ACC112 (cell line): ENCODE results near the gene BSX.

Experiments
- H2AFZ ChIP-seq: fragments of 200-600 bp; sonication (generic); one replicate; pipeline ENCODE4 v1.6.0; 2017; ENCODE audit warnings: antibody characterized with exemption, low read length; ENCODE audit not compliant: unreplicated experiment
- H3K27ac ChIP-seq: fragments of 200-600 bp; sonication (generic); 2 replicates; pipeline ENCODE4 v1.5.1; 2014; ENCODE audit warnings: low read depth, mild to moderate bottlenecking, antibody characterized with exemption, low read length, moderate library complexity
- H3K27me3 ChIP-seq: fragments of 200-600 bp; sonication (generic); 2 replicates; pipeline ENCODE4 v1.6.1; 2014; ENCODE audit warnings: mild to moderate bottlenecking, antibody characterized with exemption, low read length, moderate library complexity, mixed read lengths; ENCODE audit not compliant: insufficient read depth
- H3K36me3 ChIP-seq: fragments of 200-600 bp; sonication (generic); 2 replicates; pipeline ENCODE4 v1.6.1; 2016; ENCODE audit warnings: mild to moderate bottlenecking, antibody characterized with exemption, low read length, moderate library complexity, mixed read lengths; ENCODE audit not compliant: insufficient read depth
- H3K4me1 ChIP-seq: fragments of 200-600 bp; sonication (generic); one replicate; pipeline ENCODE4 v1.6.1; 2016; ENCODE audit warnings: low read length, mixed read lengths; ENCODE audit not compliant: insufficient read depth, unreplicated experiment, control insufficient read depth
- H3K4me3 ChIP-seq: fragments of 200-600 bp; sonication (generic); 2 replicates; pipeline ENCODE4 v1.5.1; 2014; ENCODE audit warnings: mild to moderate bottlenecking, low read depth, low read length
- H3K79me2 ChIP-seq: fragments of 200-600 bp; sonication (generic); one replicate; pipeline ENCODE4 v1.6.0; 2016; ENCODE audit warnings: low read length; ENCODE audit not compliant: control insufficient read depth, unreplicated experiment, insufficient read depth

Gene BSX

DNA sequence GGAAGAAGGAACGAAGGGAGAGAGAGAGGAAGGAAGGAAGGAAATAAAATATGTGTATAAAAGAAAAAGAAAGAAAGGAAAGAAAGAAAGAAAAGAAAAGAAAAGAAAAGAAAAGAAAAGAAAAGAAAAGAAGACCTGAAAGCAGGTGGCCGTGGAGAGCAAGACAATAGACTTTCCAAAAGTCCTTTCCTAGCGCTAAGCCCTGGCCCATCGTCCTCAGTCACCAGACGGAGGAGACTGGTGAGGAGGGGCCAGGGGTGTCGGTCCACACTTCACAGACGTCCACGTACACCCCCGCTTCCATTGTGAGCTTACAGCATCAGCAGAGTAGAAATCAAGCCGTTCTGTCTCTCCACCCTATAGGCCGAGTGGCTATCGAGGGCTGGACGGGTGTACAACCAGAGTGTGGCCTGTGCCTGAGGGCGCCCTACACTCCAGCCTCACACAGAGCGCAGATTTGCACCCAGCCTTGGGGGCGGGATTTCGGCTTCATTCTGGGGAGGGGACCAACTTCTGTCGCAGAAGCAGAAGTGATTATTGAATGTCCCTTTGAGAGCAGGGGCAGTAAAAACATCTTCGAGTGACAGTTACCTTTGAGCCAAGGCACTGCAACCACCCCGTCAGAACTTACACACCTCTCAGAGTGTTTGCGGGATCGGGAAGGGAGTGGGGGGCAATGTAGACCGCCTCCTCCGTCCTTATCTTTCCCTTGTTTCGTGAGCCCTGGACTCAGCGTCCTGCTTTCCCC lies 2.0 kb upstream of the BSX start:
- Histone ChIP-seq H3K4me3 (peak overlapping the region; percentile 82), H3K27me3 (peaks cover 81% of the 10 kb centered on the region)

DNA sequence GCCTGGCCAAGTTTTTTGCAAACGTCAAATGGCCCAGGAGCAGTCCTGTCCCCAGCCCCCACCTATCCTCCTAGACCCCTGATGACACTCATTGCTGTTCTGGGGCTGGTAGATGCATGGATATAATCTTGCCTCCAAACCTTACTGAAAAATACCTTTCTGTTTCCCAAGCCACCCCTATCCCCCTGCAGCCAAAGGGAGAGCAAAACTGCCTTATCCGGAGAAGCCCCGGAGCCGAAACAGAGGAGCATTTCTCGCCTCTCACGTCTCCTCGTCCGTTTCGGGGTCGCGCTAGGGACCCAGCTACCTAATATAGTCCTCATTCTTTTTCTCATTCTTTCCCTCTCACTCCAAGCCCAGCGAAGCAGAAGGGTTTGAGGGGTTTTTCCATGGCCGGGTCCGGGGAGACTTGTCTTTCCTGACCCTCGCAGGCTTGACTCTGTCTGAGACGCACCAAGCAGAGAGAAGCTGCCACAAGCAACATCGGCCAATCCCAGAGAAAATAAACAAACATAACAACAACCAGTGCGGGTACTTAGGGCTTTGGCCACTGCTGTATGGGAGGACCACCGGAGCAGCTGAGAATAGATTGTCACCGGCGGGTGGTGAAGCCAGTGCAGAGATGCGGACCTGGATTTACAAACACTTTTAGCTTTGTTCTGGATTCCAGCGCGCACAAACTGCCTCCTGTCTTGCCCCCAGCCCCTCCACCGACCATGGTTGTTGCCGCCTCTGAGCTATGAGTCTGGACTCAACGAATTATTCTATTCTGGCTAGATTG lies 1.6 kb downstream of the BSX start:
- peaks cover 90% of the 10 kb centered on the region for H3K27me3 ChIP-seq
- H2AFZ ChIP-seq = no peak overlapping the region
- no peaks in the 10 kb centered on the region for H3K4me1 ChIP-seq
- no peaks in the 10 kb centered on the region for H3K79me2 ChIP-seq
- no peak overlapping the region for H3K4me3 ChIP-seq
- H3K36me3 ChIP-seq = no peaks in the 10 kb centered on the region
- no peak overlapping the region for H3K27ac ChIP-seq

More for the DNA sequence above, 2.0 kb upstream of the BSX start:
- no peaks in the 10 kb centered on the region for H3K79me2 ChIP-seq
- peak overlapping the region; percentile 57 for H2AFZ ChIP-seq
- no peak overlapping the region for H3K27ac ChIP-seq
- no peaks in the 10 kb centered on the region for H3K36me3 ChIP-seq
- H3K4me1 ChIP-seq = no peaks in the 10 kb centered on the region

DNA sequence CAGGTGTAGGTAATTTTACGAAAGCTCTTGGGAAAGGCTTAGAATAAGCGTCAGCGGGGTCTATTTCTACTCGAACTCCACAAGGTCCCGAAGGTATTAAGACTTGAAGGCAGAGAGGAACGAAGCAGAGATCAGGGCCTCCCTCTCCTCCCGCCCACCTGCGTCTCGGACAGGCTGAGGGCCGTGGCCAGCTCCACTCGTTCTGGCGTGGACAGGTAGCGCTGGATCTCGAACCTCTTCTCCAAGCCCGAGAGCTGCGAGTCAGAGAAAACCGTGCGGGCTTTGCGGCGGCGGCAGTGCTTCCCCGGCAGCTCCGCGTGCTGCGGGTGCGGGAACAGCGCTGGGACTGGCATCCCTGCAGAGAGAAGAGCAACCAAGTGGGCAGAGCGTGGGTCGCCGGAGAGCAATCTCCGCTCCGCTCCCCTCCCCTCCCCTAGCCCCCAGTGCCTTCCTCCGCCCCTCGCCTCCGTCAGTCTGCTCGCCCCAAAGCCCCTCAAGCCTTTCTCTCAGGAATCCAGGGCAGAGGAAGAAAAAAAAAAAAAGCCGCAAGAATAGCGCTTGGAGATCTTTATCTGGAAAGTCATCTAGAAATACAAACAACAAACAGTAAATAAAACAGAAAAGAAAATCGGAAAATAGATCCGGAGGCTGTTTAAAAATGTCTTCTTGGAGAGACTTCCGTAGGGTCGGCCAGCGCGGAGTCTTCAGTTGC lies 2.4 kb downstream of the BSX start:
- H3K4me3 ChIP-seq = no peak overlapping the region
- H3K36me3 ChIP-seq = no peaks in the 10 kb centered on the region
- H3K27me3 ChIP-seq = peaks cover 93% of the 10 kb centered on the region
- H3K27ac ChIP-seq = no peak overlapping the region
- no peaks in the 10 kb centered on the region for H3K79me2 ChIP-seq
- H2AFZ ChIP-seq = no peak overlapping the region
- no peaks in the 10 kb centered on the region for H3K4me1 ChIP-seq

DNA sequence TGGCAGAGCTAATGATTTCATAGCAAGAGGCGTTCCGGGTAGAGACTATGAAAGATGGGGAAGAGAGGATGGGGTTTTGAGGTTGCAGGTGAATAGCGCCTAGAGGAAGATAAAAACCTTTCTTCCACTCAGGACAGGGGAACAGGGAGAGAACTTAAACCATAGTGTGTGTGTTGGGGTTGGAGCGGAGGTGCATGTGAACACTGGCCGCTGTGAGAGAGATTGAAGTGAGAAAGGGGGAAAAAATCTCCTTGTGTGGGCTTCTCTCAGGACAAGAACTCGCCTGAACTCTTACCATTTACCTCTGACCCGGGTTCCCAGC lies 3.4 kb downstream of the BSX start:
- Histone ChIP-seq H3K4me3 (no peak overlapping the region), H3K79me2 (no peaks in the 10 kb centered on the region), H3K27ac (no peak overlapping the region), H2AFZ (no peak overlapping the region), H3K4me1 (no peaks in the 10 kb centered on the region), H3K36me3 (no peaks in the 10 kb centered on the region), H3K27me3 (peaks cover 98% of the 10 kb centered on the region)

DNA sequence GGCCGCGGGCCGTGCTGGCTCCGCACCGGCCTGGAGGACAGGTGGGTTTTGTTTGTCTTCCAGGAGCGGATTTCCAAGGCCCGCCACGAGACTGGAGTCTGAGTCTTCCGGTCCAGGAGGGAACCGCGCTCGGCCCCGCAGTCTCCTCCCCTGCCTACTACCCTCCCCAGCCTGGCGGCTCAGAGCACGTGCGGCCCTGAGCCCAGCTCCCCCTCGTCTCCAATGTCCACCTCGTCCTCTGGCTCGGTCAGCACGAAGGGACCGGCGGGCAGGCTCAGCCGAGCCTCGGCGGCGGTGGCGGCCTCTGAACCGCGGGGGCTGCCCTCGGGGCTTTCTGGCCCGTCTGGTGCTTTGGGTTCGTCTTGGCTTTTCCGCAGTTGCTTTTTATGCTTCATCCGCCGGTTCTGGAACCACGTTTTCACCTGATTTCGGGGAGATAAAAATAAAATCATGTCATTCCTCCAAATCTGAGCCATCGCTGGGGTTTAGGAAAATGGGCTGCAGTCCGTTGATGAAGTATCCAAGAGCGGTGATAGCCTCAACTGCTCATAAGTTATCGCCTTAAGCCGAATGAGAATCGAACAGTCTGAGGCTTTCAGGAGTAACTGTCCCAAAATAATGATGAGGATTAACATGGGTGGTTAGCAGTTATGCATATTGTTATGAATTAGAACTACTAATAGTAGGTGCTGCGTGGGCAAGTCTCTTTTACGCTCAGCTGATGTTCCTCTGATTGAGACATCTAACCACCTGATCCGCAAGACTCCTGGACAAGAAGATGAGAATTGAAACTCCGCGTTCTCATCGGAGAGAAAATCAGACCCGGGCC lies 4.0 kb downstream of the BSX start:
- H3K4me1 ChIP-seq = no peaks in the 10 kb centered on the region
- H2AFZ ChIP-seq = no peak overlapping the region
- H3K79me2 ChIP-seq = no peaks in the 10 kb centered on the region
- H3K4me3 ChIP-seq = peak overlapping the region; percentile 58
- H3K36me3 ChIP-seq = no peaks in the 10 kb centered on the region
- no peak overlapping the region for H3K27ac ChIP-seq
- H3K27me3 ChIP-seq = peaks cover 98% of the 10 kb centered on the region

DNA sequence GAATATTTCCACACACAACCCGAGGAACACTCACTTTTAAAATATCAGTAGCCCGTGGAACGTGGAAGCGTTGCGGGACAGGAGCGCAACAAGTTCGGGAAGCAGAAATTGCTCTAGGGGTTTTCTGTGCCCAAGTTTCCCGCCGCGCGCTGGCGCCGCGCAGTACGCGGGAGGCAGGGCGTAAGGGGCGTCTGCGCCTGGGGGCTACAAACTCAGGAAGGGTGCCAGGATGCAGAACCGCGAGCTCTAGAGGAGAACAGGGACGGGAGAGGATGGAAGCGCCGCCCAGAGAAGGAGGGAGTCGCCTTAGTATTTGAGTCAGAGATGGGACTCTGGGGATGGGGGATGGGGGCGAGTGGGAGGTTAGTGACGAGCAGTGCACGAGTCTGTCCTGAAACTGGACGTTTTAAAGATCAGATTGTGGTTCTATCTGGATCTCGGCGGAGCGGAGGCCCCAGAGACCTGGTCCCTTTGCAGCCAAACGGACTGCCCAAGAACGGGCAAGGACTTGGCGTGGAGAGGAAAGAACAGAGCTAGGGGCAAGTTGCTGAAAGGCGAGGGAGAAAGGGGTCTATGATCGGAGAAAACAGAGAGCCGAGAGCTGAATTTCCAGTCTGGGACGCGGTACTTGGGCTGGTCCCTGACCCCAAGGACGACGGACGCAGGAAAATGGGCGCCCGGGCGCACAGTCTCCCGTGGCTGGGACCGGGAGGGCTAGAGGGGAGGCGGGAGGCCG lies 4.7 kb downstream of the BSX start:
- H3K79me2 ChIP-seq = no peaks in the 10 kb centered on the region
- H3K27me3 ChIP-seq = peaks cover 95% of the 10 kb centered on the region
- peak overlapping the region; percentile 58 for H3K4me3 ChIP-seq
- no peak overlapping the region for H3K27ac ChIP-seq
- H2AFZ ChIP-seq = no peak overlapping the region
- no peaks in the 10 kb centered on the region for H3K36me3 ChIP-seq
- no peaks in the 10 kb centered on the region for H3K4me1 ChIP-seq

DNA sequence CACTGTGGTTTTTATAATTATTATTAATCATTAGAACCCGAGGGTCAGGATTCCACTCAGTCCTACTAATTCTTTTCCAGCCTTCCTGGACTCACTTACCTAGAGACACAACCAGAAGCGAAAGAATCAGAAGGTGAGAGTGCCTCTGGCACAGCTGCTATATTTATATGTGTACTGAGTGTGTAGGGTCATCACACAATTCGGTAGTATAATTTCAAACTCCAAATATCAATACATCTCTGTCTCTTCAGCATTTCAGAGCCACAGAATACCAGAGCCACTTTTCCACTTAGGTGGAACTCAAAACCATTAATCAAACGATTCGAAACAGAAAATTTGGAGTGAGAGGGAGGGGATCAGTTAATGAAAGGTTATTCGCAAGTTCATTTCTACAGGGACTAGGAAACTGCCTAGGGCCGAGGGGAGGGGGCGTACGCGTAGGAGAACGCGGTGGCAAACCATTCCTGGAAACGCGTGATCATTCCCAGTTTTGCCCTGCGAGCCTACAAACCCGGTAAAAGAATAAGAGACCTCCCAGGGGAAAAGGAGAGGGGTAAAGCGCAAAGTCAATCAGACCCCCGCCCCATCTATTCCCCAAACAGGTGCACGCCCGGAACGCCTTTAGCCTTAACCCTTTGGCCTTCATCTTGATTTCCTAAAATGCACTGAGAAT lies 5.4 kb downstream of the BSX start:
- Histone ChIP-seq H3K79me2 (no peaks in the 10 kb centered on the region), H3K36me3 (no peaks in the 10 kb centered on the region), H3K27ac (no peak overlapping the region), H3K27me3 (peaks cover 91% of the 10 kb centered on the region), H3K4me3 (no peak overlapping the region), H2AFZ (no peak overlapping the region), H3K4me1 (no peaks in the 10 kb centered on the region)

DNA sequence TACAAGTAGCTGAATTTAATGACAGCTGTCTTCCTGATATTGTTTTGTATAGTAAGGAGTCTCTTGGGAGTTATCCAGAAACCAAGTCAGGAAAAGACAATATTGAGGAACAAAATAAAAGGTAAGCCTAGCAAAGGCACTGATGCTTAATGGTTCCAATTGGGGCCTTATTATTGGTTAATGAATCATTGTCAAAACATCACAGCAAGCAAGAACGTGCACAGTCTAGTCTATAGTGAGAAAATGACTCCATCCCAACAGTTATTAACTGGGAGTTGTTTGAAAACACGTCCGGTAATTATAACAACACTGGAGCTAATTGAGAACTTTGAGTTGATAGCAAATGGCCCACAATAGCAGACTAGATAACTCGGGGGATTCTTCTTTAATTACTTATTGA lies 17.7 kb downstream of the BSX start:
- Histone ChIP-seq H2AFZ (no peak overlapping the region), H3K79me2 (no peaks in the 10 kb centered on the region), H3K4me1 (no peaks in the 10 kb centered on the region), H3K27ac (no peak overlapping the region), H3K4me3 (no peak overlapping the region), H3K27me3 (peaks cover 51% of the 10 kb centered on the region), H3K36me3 (no peaks in the 10 kb centered on the region)

DNA sequence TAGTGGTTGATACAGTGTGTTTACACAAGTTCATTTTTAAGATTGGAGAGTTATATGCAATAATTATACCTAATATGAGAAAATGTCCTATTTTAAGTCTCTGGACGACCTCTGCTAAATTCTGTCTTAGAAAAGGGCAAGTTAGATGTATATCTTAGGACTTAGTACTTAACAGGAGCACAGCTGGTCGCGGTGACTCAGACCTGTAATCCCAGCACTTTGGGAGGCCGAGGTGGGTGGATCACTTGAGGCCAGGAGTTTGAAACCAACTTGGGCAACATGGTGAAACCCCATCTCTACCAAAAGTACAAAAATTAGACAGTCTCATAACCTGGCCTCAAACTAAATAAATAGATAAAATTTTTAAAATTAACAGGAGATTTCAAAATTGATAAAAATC lies 27.2 kb downstream of the BSX start:
- no peak overlapping the region for H3K4me3 ChIP-seq
- H3K4me1 ChIP-seq = no peaks in the 10 kb centered on the region
- H3K36me3 ChIP-seq = no peaks in the 10 kb centered on the region
- no peaks in the 10 kb centered on the region for H3K27me3 ChIP-seq
- H3K27ac ChIP-seq = no peak overlapping the region
- no peak overlapping the region for H2AFZ ChIP-seq
- H3K79me2 ChIP-seq = no peaks in the 10 kb centered on the region
